HG03159 (cell line): ENCODE data around the gene AKR1E2.

Experiments
- ATAC-seq: cut with Tn5 transposase; IDR thresholded peaks from one replicate; pipeline ENCODE4 v1.9.1; 2021; ENCODE audit warnings: mild to moderate bottlenecking, moderate library complexity; ENCODE audit not compliant: unreplicated experiment

Gene AKR1E2

DNA sequence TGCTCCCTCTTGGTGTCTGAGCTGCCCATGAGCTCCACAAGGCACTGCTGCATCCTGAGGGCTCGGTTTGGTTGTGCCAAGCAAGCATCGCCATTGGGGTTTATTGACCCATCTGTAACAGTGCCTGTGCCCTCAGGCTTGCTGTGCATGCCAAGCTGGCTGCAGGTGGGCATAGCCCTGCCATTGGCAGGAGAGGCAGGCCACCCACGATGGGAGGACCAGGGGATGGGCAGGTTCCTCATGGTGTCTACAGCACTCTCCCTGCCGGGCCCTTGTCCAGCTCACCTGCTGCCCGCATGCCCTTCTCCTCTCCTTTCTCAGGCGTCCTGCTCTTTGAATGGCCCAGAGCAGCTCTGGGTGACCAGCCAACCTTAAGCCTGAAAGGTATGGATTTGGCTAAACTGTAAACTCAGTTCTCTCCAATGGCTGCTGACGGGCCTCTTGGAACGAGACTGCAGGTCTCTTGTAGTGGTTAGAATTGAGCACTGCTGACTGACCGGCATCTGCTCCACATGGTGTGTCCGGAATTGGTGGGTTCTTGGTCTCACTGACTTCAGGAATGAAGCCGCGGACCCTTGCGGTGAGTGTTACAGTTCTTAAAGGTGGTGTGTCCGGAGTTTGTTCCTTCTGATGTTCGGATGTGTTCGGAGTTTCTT, 17.6 kb downstream of the AKR1E2 start:
- no peak for ATAC-seq

DNA sequence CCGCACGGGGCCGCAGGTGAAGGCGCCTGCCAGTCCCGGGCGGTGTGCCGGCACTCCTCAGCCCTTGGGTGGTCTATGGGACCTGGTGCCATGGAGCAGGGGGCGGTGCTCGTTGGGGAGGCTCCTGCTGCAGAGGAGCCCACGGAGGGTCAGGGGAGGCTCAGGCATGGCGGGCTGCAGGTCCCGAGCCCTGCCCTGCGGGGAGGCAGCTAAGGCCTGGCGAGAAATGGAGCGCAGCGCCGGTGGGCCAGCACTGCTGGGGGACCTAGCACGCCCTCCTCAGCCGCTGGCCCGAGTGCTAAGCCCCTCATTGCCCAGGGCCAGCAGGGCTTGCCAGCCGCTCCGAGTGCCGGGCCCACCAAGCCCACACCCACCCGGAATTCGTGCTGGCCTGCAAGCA, 18.9 kb downstream of the AKR1E2 start:
- no peak for ATAC-seq

GRCh38 chr10:4845766-4846165, 19.8 kb downstream of the AKR1E2 start:
- no peak for ATAC-seq

GRCh38 chr10:4846775-4847174, 20.8 kb downstream of the AKR1E2 start:
- ATAC-seq, result no peak

DNA sequence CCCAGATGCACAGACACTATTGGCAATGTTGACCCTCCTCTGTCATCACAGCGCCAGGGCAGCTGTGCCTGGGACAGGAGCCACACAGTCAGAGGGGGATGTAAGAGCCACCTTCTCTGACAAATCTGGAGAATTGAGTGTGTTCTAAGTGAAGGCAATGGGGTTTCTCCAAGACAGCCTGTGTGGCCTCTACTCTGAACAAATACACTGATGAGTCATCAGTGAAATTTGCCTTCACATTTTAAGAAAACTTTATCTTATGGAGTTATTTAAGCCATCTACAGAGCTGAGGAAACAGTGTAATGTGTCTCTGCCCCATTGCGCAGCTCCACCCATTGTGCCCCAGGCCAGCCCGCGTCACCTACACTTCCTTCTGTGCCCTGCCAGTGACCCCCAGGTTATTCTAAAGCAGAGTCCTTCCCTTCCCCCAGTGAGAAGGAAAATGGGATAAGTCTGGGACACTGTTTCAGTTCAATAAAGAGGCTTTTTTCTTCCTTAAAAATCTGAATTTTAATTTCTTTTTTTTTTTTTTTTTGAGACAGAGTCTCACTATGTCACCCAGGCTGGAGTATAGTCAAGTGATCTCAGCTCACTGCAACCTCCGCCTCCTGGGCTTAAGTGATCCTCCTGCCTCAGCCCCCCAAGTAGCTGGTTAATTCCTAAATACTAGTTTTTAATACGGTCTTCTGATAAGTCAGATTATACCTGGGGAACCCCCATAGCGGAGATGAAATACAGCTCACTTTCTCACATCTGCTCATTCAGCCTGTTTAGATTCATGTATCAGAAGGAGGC, 21.8 kb downstream of the AKR1E2 start:
- ATAC-seq, result no peak

GRCh38 chr10:4848356-4849041, 22.5 kb downstream of the AKR1E2 start:
- ATAC-seq, result no peak

GRCh38 chr10:4849042-4849402, 23.0 kb downstream of the AKR1E2 start:
- no peak for ATAC-seq

DNA sequence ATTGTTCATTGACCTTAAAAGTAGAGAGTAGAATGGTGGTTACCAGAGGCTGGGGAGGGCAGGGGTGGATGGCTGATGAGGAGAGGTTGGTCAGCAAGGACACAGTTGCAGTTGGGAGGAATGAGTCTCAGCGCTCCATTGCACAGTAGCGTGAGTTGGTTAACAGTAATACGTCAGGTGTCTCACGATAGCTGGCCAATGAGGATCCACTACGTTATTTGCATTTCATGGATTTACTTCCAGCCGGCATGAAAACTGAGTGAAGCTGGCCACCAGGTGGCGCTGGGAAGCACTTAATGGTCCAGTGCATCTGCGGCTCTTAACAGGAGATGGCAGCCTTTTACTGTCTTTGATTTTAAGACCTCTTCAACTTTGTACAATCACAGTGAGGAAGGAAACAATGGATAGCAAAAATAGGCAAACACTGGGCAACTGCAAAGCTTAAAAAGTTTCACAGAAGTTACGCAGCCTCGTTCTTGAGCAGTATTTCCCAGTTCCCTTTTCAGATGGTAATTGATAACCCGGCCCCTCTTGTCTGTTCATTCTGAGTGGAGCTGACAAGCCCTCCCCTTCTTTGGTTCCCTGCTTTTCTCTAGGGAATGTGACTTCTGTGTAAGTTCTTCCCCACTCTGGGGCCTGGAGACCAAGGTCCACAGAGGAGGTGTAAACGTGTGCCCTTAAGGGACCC, 23.7 kb downstream of the AKR1E2 start:
- ATAC-seq, result peak; percentile 94

- ATAC-seq, result no peak
Observed at GRCh38 chr10:4850397-4850796, 24.4 kb downstream of the AKR1E2 start.

DNA sequence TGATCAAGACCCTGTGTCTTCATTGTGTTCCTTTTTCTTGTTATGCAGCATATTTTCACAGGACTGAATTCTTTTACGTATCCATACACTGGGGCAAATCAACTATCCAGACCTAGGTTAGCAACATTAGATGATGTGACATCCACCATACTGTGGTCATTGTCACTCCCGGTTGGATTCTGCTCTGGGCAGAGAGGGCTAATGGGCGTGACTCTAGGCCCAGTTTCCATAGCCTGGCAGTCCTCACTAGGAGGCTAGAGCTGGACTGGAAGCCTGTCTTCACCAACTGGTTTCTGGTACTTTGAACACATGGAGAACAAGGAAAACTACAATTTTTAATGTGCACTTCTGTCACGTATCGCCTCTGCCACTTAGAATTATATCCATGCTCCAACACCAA, 25.2 kb downstream of the AKR1E2 start:
- ATAC-seq, result no peak

DNA sequence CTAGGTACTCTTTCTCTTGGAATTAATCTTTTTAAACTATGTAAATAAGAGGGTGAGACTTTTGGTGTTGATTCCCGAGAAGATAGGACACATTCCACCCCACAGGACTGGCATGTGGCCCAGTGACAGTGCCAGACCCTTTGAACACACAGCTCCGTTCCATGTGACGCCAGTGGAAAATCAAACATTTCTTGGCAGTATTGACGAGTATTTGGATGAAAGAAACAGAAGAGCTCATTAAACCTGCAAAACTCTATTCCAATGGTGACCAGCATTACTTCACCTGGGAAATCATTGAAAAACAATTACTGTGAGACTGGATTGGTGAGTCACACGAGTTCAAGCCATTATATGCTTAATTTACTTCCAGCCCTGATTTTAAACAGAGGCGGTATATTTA, 25.8 kb downstream of the AKR1E2 start:
- no peak for ATAC-seq

GRCh38 chr10:4865945-4866661, 40.1 kb downstream of the AKR1E2 start:
- no peak for ATAC-seq

- ATAC-seq, result no peak
Observed at GRCh38 chr10:4867109-4867519, 41.1 kb downstream of the AKR1E2 start.

GRCh38 chr10:4867520-4868356, 41.7 kb downstream of the AKR1E2 start:
- no peak for ATAC-seq

- ATAC-seq, result no peak
Observed at GRCh38 chr10:4868357-4868657, 42.3 kb downstream of the AKR1E2 start.

GRCh38 chr10:4882704-4883078, 56.7 kb downstream of the AKR1E2 start:
- ATAC-seq, result no peak

GRCh38 chr10:4883079-4883739, 57.2 kb downstream of the AKR1E2 start:
- ATAC-seq, result no peak

GRCh38 chr10:4885162-4885561, 59.2 kb downstream of the AKR1E2 start:
- no peak for ATAC-seq

- ATAC-seq, result no peak
Observed at GRCh38 chr10:4887501-4887900, 61.5 kb downstream of the AKR1E2 start.

GRCh38 chr10:4888236-4888635, 62.2 kb downstream of the AKR1E2 start:
- no peak for ATAC-seq
